ENCODE data around the gene DNAL4. TPM values are rescaled to one million over a fixed set of nuclear protein-coding genes. Genes with fewer than 3 reads are reported as not detected.

Gene DNAL4
- total RNA-seq, 1 donor from 2014 or later, result 46.9 TPM

DNA sequence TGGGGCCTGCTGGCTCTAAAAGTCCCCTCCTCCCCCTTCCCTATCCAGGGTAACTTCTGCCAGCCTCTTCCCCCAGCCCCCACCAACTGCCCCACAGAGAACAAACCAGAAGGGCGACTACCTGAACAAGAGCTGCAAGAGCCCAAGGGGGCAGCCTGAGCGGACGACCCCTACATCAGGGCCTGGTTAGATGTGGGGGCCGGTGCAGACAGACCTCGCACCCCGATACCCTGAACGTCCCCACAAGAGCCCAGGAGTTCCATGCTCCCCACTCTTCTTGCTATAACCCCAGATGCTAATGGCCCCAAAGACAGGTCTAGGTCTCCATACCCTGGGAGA, 58.8 kb downstream of the DNAL4 start:
- peaks cover 4% of the 10 kb centered on the region for H3K36me3 ChIP-seq (ENCODE audit: control insufficient read depth, insufficient read depth, low read length)
- DNase-seq (ENCODE audit: low read depth), result no peak
- no peak overlapping the region for H3K4me3 ChIP-seq (ENCODE audit: low read depth, low read length)
- H3K27me3 ChIP-seq (ENCODE audit: control insufficient read depth, insufficient read depth, low read length), result no peaks in the 10 kb centered on the region
- no peak for TF ChIP-seq CTCF (IDR thresholded peaks at IDR 0.05; ENCODE audit: insufficient read depth, low read length, poor library complexity, severe bottlenecking)

DNA sequence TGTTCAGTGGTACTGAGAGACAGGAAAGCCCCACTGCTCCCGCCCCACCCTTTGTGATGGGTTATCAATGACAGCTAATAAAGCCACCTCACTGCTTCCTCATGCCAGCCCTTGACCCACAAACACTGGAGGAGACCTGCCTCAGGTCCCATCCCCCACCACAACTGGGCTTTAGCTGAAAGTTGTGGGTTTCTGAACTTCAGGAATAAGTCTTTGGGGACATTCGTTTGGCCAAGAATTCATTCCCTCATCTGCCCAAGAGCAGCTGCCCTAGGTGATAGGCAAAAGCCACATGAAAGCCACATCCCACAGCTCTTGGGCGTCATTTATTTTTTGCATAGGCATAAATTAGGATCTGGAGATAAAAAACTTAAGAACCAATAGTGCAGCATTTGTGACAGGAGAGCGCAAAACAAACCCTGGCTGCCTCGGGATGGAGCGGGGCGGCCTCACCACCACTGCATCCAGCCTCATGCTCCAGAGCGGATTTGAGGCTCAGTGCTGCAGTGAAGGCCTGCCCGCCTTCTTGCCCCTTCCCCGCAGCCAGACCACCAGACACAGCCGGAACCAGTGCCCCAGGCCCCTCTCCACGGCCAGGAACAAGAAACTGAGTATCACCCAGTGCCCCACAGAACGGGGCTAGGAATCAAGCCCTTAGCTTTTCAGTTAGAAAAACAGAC, 59.4 kb downstream of the DNAL4 start:
- no peak for TF ChIP-seq CTCF (IDR thresholded peaks at IDR 0.05; ENCODE audit: insufficient read depth, low read length, poor library complexity, severe bottlenecking)
- no peak overlapping the region for H3K4me3 ChIP-seq (ENCODE audit: low read depth, low read length)
- H3K27me3 ChIP-seq (ENCODE audit: control insufficient read depth, insufficient read depth, low read length), result no peaks in the 10 kb centered on the region
- no peak for DNase-seq (ENCODE audit: low read depth)
- H3K36me3 ChIP-seq (ENCODE audit: control insufficient read depth, insufficient read depth, low read length), result peaks cover 6% of the 10 kb centered on the region

GRCh38 chr22:38733724-38734381, 60.1 kb downstream of the DNAL4 start:
- DNase-seq (ENCODE audit: low read depth), result no peak
- peaks cover 7% of the 10 kb centered on the region for H3K36me3 ChIP-seq (ENCODE audit: control insufficient read depth, insufficient read depth, low read length)
- H3K4me3 ChIP-seq (ENCODE audit: low read depth, low read length), result no peak overlapping the region
- no peak for TF ChIP-seq CTCF (IDR thresholded peaks at IDR 0.05; ENCODE audit: insufficient read depth, low read length, poor library complexity, severe bottlenecking)
- no peaks in the 10 kb centered on the region for H3K27me3 ChIP-seq (ENCODE audit: control insufficient read depth, insufficient read depth, low read length)

DNA sequence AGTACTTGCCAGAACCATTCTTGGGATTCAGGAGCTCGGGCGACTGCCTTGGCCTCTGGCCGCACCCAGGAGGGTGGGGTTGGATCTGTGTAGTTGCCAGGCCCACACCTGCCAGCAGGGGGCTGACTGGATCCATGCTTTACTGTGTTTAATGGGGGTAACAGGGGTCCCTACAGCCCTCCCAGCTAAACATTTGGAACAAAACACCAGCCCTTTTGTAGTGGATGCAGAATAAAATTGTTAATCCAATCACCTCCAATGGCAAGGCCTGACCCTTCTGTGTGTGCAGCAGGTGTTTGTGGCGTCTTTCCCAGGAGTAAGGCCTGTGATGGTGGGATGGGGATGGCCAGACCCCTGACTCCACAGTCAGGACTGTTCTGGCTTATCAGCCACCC, 60.6 kb downstream of the DNAL4 start:
- TF ChIP-seq CTCF (IDR thresholded peaks at IDR 0.05; ENCODE audit: insufficient read depth, low read length, poor library complexity, severe bottlenecking), result peak; percentile 83
- Histone ChIP-seq H3K36me3 (ENCODE audit: control insufficient read depth, insufficient read depth, low read length) (peaks cover 7% of the 10 kb centered on the region), H3K4me3 (ENCODE audit: low read depth, low read length) (no peak overlapping the region), H3K27me3 (ENCODE audit: control insufficient read depth, insufficient read depth, low read length) (no peaks in the 10 kb centered on the region)
- DNase-seq (ENCODE audit: low read depth), result no peak

DNA sequence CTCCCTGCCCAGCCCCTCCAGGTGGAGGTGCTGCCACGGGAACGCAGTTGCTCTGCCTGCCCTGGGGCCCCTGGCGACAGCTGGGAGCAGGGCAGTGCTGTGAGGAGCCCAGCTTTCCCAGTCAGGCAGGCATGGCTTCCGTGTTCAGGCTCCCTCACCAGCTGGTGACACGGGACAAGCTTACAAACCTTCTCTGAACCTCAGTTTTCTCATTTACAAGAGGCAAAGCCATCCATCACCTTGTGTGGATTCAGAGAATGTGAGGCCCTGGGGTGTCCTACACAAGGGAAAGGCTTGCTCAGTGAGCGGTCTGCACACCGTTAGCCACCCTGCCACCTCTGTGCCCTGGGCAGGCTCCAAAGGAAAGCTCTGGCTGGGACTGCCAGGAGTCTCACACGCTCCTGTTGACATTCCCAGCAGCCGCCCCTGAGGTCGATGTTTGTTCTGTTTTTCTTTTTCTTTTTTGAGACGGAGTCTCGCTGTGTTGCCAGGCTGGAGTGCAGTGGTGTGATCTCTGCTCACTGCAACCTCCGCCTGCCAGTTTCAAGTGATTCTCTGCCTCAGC, 61.6 kb downstream of the DNAL4 start:
- DNase-seq (ENCODE audit: low read depth), result no peak
- Histone ChIP-seq H3K27me3 (ENCODE audit: control insufficient read depth, insufficient read depth, low read length) (no peaks in the 10 kb centered on the region), H3K4me3 (ENCODE audit: low read depth, low read length) (no peak overlapping the region), H3K36me3 (ENCODE audit: control insufficient read depth, insufficient read depth, low read length) (peaks cover 7% of the 10 kb centered on the region)
- TF ChIP-seq CTCF (IDR thresholded peaks at IDR 0.05; ENCODE audit: insufficient read depth, low read length, poor library complexity, severe bottlenecking), result no peak
